HEK293T (cell line): Measurements from ENCODE around the gene ATXN7.

Source experiments
- CTCF ChIA-PET: fragments of 350-600 bp; formaldehyde crosslinking; extraction: SDS; loops from one replicate; lab custom pipeline; 2021; ENCODE audit warnings: antibody characterized with exemption, inconsistent platforms; lab: Yijun Ruan, JAX
- POLR2A ChIA-PET: fragments of 350-600 bp; formaldehyde crosslinking; extraction: SDS; loops from one replicate; lab custom pipeline; 2020; ENCODE audit warnings: antibody characterized with exemption, inconsistent platforms; lab: Yijun Ruan, JAX
- DNase-seq: peaks from one replicate; pipeline ENCODE4 v3.0.0; 2012; ENCODE audit warnings: mixed read lengths; ENCODE audit errors: extremely low spot score
- ARNT ChIP-seq: fragments of 450-650 bp; IDR thresholded peaks from 2 replicates; pipeline ENCODE4 v1.6.1; 2017; ENCODE audit warnings: mild to moderate bottlenecking
- BHLHE40 ChIP-seq: fragments of 450-650 bp; IDR thresholded peaks from 2 replicates; pipeline ENCODE4 v1.6.1; 2016; ENCODE audit warnings: mild to moderate bottlenecking, moderate library complexity, borderline replicate concordance
- CTBP1 ChIP-seq: fragments of 450-650 bp; IDR thresholded peaks from 2 replicates; pipeline ENCODE4 v1.6.1; 2016; ENCODE audit warnings: borderline replicate concordance
- ELF4 ChIP-seq: fragments of 450-650 bp; IDR thresholded peaks from 2 replicates; pipeline ENCODE4 v1.6.1; 2017; ENCODE audit warnings: antibody characterized with exemption
- FOXA1 ChIP-seq: fragments of 450-650 bp; IDR thresholded peaks from 2 replicates; pipeline ENCODE4 v1.6.1; 2016; ENCODE audit warnings: mild to moderate bottlenecking
- FOXK2 ChIP-seq: fragments of 450-650 bp; IDR thresholded peaks from 2 replicates; pipeline ENCODE4 v1.6.1; 2016; ENCODE audit warnings: mild to moderate bottlenecking
- FOXM1 ChIP-seq: fragments of 450-650 bp; IDR thresholded peaks from 2 replicates; pipeline ENCODE4 v1.6.1; 2017; ENCODE audit warnings: mild to moderate bottlenecking, borderline replicate concordance
- HDGF ChIP-seq: fragments of 450-650 bp; IDR thresholded peaks from 2 replicates; pipeline ENCODE4 v1.6.1; 2017; ENCODE audit warnings: antibody characterized with exemption, borderline replicate concordance
- L3MBTL2 ChIP-seq: fragments of 450-650 bp; conservative IDR thresholded peaks from 2 replicates; pipeline ENCODE4 v1.6.1; 2016; ENCODE audit warnings: mild to moderate bottlenecking
- LEF1 ChIP-seq: fragments of 450-650 bp; IDR thresholded peaks from 2 replicates; pipeline ENCODE4 v1.6.1; 2017; ENCODE audit warnings: mild to moderate bottlenecking, borderline replicate concordance
- NFRKB ChIP-seq: fragments of 450-650 bp; IDR thresholded peaks from 2 replicates; pipeline ENCODE4 v1.6.1; 2016; ENCODE audit warnings: mild to moderate bottlenecking, moderate library complexity
- SP1 ChIP-seq: fragments of 450-650 bp; IDR thresholded peaks from 2 replicates; pipeline ENCODE4 v1.6.1; 2017
- SUZ12 ChIP-seq: fragments of 450-650 bp; IDR thresholded peaks from 2 replicates; pipeline ENCODE4 v1.6.1; 2016; ENCODE audit warnings: mild to moderate bottlenecking
- TARDBP ChIP-seq: fragments of 450-650 bp; IDR thresholded peaks from 2 replicates; pipeline ENCODE4 v1.6.1; 2016
- ZNF384 ChIP-seq: fragments of 450-650 bp; IDR thresholded peaks from 2 replicates; pipeline ENCODE4 v1.6.1; 2016
- TF ChIP-seq, protein P1 (sequence below): fragments of 450-650 bp; IDR thresholded peaks from 2 replicates; pipeline ENCODE4 v1.6.1; 2016

The ATXN7 gene

DNA sequence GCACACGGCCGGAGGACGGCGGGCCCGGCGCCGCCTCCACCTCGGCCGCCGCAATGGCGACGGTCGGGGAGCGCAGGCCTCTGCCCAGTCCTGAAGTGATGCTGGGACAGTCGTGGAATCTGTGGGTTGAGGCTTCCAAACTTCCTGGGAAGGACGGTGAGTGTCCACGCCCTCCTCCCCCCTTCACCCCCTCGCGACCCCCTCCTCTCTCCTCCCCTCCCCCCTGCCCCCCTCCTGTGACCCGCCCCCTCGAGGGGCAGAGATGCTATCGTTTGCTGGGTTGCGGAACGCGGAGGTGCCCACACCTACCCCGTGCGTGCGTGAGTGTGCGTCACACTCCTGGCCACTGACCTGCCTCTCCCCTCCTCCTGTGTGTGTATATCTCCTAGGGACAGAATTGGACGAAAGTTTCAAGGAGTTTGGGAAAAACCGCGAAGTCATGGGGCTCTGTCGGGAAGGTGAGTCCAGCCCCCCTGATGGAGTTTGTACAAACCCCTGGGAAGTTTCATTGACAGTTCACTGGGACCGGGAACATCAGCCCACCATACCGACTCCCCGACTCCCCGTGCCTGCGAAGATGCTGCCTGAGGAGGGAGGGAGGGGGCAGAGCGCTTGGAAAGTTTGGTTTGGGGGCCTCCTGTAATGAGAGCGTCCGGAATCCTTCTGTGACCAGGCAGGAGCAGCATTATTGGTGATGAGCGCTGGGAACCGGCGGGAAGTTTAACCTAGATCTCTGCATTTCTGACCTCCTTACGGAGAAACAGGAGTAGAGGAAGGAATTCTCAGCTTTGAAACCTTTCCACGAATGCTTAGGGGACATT lies 49.3 kb downstream of the ATXN7 start:
- CTCF ChIA-PET = interaction anchor here (1.4 kb wide), 1 partner anchor 105 kb away, joined by 4 read pairs; no protein-coding TSS in a partner anchor
- POLR2A ChIA-PET = interaction anchor here (1.4 kb wide), 1 partner anchor 43 kb away, joined by 5 read pairs; no protein-coding TSS in a partner anchor
- DNase-seq = peak; percentile 49
- no peak for TF ChIP-seq FOXA1
- no peak for TF ChIP-seq NFRKB
- no peak for TF ChIP-seq ELF4
- TF ChIP-seq TARDBP = no peak
- no peak for TF ChIP-seq HDGF
- no peak for TF ChIP-seq L3MBTL2

DNA sequence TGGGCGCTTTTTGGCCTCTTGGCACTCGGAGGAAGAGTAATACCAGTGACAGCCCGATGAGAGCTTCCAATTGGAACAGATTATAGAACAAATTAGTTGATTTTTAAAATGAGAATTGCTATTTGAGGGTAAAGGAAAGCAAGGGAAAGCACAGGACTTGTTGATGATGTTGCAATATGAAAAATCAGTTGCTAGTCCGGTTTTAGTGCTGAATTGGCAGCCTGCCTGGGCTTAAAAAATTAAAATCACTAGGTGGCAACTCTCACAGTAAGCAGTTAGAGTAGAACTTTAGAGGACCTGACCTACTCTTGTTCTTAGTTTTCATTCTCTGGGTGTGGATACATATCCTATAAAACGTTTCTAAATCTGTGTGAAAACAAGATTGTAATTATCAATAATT lies 50.6 kb downstream of the ATXN7 start:
- ChIA-PET POLR2A (interaction anchor here (0.8 kb wide), 1 partner anchor 51 kb away, joined by 4 read pairs; the partner anchor contains the start of genes ATXN7 and THOC7), CTCF (no interaction called here)
- no peak for TF ChIP-seq FOXM1
- no peak for TF ChIP-seq CTBP1
- no peak for TF ChIP-seq NFRKB
- TF ChIP-seq, protein P1, sequence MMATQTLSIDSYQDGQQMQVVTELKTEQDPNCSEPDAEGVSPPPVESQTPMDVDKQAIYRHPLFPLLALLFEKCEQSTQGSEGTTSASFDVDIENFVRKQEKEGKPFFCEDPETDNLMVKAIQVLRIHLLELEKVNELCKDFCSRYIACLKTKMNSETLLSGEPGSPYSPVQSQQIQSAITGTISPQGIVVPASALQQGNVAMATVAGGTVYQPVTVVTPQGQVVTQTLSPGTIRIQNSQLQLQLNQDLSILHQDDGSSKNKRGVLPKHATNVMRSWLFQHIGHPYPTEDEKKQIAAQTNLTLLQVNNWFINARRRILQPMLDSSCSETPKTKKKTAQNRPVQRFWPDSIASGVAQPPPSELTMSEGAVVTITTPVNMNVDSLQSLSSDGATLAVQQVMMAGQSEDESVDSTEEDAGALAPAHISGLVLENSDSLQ = no peak
- no peak for TF ChIP-seq L3MBTL2
- no peak for TF ChIP-seq FOXK2
- no peak for TF ChIP-seq SP1
- TF ChIP-seq ARNT = no peak
- no peak for TF ChIP-seq BHLHE40
- TF ChIP-seq ZNF384 = no peak
- TF ChIP-seq TARDBP = no peak
- TF ChIP-seq HDGF = no peak
- TF ChIP-seq FOXA1 = no peak
- TF ChIP-seq SUZ12 = no peak
- no peak for TF ChIP-seq ELF4
- TF ChIP-seq LEF1 = no peak
- DNase-seq = no peak

DNA sequence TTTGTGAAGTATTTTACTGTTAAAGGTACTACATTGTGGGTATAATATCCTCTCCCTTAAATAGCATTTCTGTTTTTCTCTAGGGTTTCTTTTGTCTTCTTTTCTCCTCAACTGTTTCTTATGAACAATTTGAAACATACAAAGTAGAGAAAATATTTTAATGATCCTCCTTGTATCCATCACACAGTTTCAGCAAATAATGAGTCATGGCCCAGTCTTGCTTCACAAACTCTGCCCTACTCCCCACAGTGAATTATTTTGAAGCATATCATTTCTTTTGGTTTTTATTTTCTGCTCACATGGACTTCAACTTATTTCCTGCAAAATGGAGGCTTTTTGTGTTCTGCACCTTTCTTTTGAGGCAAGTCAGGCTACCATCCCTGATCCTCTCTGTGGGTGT lies 54.7 kb downstream of the ATXN7 start:
- CTCF ChIA-PET = no interaction called here
- TF ChIP-seq L3MBTL2 (no peak), HDGF (no peak), BHLHE40 (no peak), FOXK2 (no peak), ZNF384 (no peak), TARDBP (no peak)
- POLR2A ChIA-PET = no interaction called here
- no peak for DNase-seq

DNA sequence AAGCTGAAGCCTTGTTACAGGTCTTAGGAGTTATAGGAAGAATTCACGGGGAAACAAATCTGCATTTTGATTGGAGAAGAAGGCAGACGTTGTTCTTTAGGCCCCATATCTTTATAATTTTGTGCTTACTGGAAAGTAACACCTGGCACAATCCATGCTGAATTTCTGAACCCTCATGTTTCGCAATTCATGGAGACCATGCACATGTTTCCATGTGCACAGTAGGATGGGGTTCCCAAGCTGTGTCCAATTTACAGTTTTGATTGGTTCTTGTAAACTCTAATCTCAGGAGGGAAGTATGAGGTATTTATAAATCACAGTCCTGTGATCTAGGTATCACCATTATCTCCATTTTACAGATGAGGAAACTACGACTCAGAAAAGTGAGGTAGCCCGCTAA lies 56.3 kb downstream of the ATXN7 start:
- ChIA-PET CTCF (no interaction called here), POLR2A (no interaction called here)
- no peak for DNase-seq
- TF ChIP-seq L3MBTL2 = no peak
- TF ChIP-seq FOXM1 = no peak
- no peak for TF ChIP-seq SP1
- TF ChIP-seq SUZ12 = no peak

DNA sequence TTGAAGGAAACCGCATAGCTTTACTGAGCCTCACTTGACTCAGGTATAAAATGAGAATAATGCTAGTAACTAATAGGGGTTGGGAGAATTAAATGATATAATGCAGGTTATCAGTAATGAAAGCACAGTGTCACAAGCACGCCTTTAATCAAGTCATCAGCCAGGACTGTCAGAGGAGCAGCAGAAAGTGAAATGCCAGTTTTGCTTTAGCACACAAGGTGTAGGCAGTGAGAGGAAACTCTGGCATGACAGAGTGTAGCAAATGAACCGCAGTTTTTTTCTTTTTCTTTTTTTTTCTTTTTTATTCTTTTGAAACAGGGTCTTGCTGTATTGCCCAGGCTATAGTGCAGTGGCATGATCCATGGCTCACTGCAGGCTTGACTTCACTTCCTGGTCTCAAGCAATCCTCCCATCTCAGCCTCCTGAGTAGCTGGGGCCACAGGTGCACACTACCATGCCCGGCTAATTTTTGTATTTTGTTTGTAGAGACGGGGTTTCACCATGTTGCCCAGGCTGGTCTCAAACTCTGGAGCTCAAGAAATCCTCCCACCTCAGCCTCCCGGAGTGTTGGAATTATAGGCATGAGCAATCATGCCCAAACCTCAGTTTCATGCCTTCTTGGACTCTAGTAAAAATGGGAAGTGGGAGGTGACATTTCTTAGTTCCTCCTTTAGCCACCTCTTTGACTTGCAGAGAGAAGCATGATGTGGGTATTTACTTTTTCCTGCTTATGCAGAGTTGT lies 58.2 kb downstream of the ATXN7 start:
- TF ChIP-seq ZNF384 (no peak), L3MBTL2 (no peak), ARNT (no peak), SUZ12 (no peak), NFRKB (no peak), FOXK2 (no peak), CTBP1 (no peak), FOXA1 (no peak), LEF1 (no peak), HDGF (no peak), TARDBP (no peak), FOXM1 (no peak), BHLHE40 (no peak), SP1 (no peak), ELF4 (no peak)
- TF ChIP-seq, protein P1 = no peak
- DNase-seq = no peak
- ChIA-PET POLR2A (no interaction called here), CTCF (no interaction called here)

DNA sequence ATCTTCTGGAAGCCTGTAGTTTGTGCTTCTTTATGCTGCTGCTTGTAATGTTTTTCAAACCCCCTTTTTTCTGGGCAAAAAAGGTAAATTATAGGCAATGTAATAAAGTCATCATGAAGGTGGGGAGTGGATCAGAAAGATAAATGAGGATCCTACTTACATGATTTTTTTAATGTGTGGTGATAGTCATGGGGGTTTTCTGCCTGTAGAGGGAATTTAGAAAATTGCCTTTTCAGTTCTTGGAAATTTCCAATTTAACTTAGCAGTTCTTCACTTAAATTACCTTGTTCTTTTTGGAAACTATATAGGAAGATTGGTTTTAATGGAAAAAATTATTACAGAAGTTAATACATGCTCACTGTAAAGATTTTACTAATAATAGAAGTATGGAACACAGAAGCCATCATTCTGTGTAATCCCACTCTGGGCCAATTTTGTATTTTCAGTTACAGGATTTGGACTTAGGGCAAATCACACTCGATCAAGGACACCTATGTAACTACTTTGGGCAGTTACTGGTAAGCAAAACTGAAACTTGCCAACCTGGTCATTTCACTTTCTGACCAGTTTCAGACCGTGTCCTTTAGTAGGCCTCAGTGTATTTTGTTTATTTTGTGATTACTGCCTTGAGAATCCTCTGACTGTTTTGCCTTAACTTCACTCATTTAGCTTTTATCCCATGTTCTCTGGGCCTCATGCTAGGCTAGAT lies 59.0 kb downstream of the ATXN7 start:
- TF ChIP-seq LEF1 = no peak
- no peak for TF ChIP-seq ZNF384
- TF ChIP-seq CTBP1 = no peak
- TF ChIP-seq, protein P1 = no peak
- no peak for TF ChIP-seq ARNT
- CTCF ChIA-PET = no interaction called here
- POLR2A ChIA-PET = no interaction called here

More for the DNA sequence above, 59.0 kb downstream of the ATXN7 start:
- DNase-seq = no peak
